Effector memory CD4-positive, alpha-beta T cell (primary cell): ENCODE measurements around the gene PDHB.

Source experiments
- DNase-seq, 3 donors: peaks; one replicate each; pipeline ENCODE4 v3.0.0-alpha.2; 2020
- H3K27ac ChIP-seq: 2 replicates; pipeline ENCODE4 v1.7.0; 2013; ENCODE audit warnings: mild to moderate bottlenecking, low read length, moderate library complexity; ENCODE audit not compliant: insufficient read depth, poor library complexity, severe bottlenecking
- H3K27me3 ChIP-seq: replicated peaks from 2 replicates; pipeline ENCODE4 v1.7.0; 2013; ENCODE audit warnings: mild to moderate bottlenecking, low read length; ENCODE audit not compliant: insufficient read depth, control insufficient read depth, poor library complexity, severe bottlenecking
- H3K36me3 ChIP-seq: 2 replicates; pipeline ENCODE4 v1.7.0; 2013; ENCODE audit warnings: mild to moderate bottlenecking, low read length, moderate library complexity; ENCODE audit not compliant: control insufficient read depth, insufficient read depth
- H3K4me1 ChIP-seq: 2 replicates; pipeline ENCODE4 v1.7.0; 2013; ENCODE audit warnings: low read length, mild to moderate bottlenecking; ENCODE audit not compliant: control insufficient read depth, insufficient read depth, poor library complexity, severe bottlenecking
- H3K4me3 ChIP-seq: 2 replicates; pipeline ENCODE4 v1.7.0; 2013; ENCODE audit warnings: low read length, low read depth, mild to moderate bottlenecking; ENCODE audit not compliant: insufficient read depth, poor library complexity, severe bottlenecking
- H3K9me3 ChIP-seq: 2 replicates; pipeline ENCODE4 v1.7.0; 2013; ENCODE audit warnings: mild to moderate bottlenecking, low read length, moderate library complexity; ENCODE audit not compliant: control insufficient read depth

The PDHB gene

GRCh38 chr3:58404396-58404795 lies 29.2 kb downstream of the PDHB start:
- Histone ChIP-seq H3K36me3 (peaks cover 13% of the 10 kb centered on the region), H3K27ac (no peak overlapping the region), H3K4me3 (no peak overlapping the region), H3K4me1 (no peaks in the 10 kb centered on the region), H3K27me3 (no peaks in the 10 kb centered on the region), H3K9me3 (no peaks in the 10 kb centered on the region)
- DNase-seq, result no peak

DNA sequence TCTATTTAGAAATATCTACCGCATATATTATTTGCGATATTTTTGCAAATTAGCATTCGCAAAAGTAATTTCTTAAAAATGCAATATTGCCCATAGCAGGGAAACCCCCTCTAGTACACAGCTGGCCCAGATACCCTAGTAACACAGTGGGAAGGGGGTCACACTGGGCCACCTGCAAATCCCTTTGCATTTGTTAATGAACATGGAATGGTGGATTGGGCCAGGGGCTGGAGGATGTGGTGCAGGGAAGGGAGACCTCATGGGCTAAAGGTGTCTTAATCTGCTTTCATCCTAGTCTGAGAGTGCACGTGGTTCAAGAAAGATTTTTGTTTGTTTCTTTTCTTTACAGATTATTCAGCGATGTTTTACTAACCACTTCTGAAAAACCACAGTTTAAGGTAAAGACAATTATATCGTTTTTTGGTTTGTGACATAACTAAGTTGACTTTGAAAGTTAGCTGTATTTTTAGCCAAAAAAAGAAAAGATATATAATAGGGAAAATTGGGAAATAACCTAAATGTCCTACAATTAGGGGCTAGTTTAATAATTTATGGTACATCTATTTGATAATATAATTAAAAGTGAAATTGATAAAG lies 30.0 kb downstream of the PDHB start:
- Histone ChIP-seq H3K4me3 (no peak overlapping the region), H3K27me3 (no peaks in the 10 kb centered on the region), H3K4me1 (no peaks in the 10 kb centered on the region), H3K36me3 (peaks cover 11% of the 10 kb centered on the region), H3K9me3 (no peaks in the 10 kb centered on the region), H3K27ac (no peak overlapping the region)
- DNase-seq, result no peak

DNA sequence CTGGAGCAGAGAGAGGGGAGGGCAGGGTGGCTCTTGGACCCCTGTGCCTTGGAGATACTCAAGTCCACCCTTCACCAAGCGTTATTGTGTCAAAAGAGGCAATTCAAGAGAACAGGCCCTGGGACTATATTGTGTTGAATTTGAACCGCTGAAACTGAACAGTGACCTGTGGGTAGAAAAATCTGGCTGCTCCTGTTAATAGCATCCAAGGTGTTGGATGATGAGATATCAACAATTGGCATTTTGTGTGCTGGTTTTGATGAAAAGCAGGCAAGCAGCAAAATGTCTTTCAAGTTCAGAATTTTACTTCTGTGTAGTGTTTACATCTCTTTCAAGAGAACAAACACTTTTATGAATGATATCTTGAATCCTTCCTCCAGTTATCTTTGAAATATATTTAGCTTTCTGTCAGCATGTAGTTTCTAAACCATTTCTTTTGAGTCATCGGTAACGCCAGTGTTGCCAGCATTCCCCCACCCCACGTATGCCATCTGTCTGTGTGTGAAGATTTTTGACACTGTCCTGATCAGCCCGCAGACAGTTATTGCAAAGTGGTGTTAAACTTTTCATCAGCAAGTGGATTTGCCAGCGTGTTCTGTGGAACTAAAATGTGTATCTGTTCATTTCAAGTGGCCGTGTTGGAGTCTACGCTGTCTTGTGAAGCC lies 34.8 kb downstream of the PDHB start:
- H3K4me3 ChIP-seq, result no peak overlapping the region
- H3K36me3 ChIP-seq, result peaks cover 26% of the 10 kb centered on the region
- H3K27me3 ChIP-seq, result no peaks in the 10 kb centered on the region
- no peak for DNase-seq
- no peak overlapping the region for H3K27ac ChIP-seq
- H3K9me3 ChIP-seq, result no peaks in the 10 kb centered on the region
- no peaks in the 10 kb centered on the region for H3K4me1 ChIP-seq

DNA sequence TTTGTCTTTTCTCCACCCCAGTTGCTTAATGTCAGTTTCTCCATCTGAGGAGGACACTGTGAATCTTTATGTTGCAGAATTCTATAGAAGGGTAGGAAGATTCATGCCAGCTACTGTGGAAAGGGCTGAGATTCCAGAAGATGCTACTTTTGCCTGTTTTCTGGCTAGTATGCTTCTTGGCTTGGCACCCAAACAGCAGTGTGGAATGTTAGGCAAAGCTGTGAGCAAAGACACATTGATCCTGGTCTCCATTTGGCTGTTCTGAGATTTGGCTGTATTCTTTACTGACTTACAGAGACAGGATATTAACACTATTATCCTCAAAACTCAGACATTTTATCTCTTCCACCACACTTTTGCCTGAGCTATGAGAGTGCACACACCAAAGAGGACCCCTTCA lies 39.3 kb downstream of the PDHB start:
- Histone ChIP-seq H3K36me3 (peaks cover 19% of the 10 kb centered on the region), H3K27ac (no peak overlapping the region), H3K4me3 (no peak overlapping the region), H3K27me3 (no peaks in the 10 kb centered on the region), H3K4me1 (no peaks in the 10 kb centered on the region), H3K9me3 (no peaks in the 10 kb centered on the region)
- no peak for DNase-seq

- H3K27ac ChIP-seq, result no peak overlapping the region
- no peaks in the 10 kb centered on the region for H3K4me1 ChIP-seq
- H3K27me3 ChIP-seq, result no peaks in the 10 kb centered on the region
- H3K9me3 ChIP-seq, result no peaks in the 10 kb centered on the region
- H3K4me3 ChIP-seq, result no peak overlapping the region
- H3K36me3 ChIP-seq, result peaks cover 9% of the 10 kb centered on the region
- DNase-seq, result no peak
Observed at GRCh38 chr3:58392181-58392580, 41.5 kb downstream of the PDHB start.

- Histone ChIP-seq H3K27ac (no peak overlapping the region), H3K36me3 (peaks cover under 1% of the 10 kb centered on the region), H3K4me3 (no peak overlapping the region), H3K27me3 (no peaks in the 10 kb centered on the region), H3K9me3 (no peaks in the 10 kb centered on the region), H3K4me1 (no peaks in the 10 kb centered on the region)
- DNase-seq, result no peak
Observed at GRCh38 chr3:58391156-58391865, 42.3 kb downstream of the PDHB start.

GRCh38 chr3:58388550-58389091 lies 45.0 kb downstream of the PDHB start:
- Histone ChIP-seq H3K4me1 (no peaks in the 10 kb centered on the region), H3K9me3 (no peaks in the 10 kb centered on the region), H3K27me3 (no peaks in the 10 kb centered on the region), H3K4me3 (no peak overlapping the region), H3K36me3 (no peaks in the 10 kb centered on the region), H3K27ac (no peak overlapping the region)
- no peak for DNase-seq

DNA sequence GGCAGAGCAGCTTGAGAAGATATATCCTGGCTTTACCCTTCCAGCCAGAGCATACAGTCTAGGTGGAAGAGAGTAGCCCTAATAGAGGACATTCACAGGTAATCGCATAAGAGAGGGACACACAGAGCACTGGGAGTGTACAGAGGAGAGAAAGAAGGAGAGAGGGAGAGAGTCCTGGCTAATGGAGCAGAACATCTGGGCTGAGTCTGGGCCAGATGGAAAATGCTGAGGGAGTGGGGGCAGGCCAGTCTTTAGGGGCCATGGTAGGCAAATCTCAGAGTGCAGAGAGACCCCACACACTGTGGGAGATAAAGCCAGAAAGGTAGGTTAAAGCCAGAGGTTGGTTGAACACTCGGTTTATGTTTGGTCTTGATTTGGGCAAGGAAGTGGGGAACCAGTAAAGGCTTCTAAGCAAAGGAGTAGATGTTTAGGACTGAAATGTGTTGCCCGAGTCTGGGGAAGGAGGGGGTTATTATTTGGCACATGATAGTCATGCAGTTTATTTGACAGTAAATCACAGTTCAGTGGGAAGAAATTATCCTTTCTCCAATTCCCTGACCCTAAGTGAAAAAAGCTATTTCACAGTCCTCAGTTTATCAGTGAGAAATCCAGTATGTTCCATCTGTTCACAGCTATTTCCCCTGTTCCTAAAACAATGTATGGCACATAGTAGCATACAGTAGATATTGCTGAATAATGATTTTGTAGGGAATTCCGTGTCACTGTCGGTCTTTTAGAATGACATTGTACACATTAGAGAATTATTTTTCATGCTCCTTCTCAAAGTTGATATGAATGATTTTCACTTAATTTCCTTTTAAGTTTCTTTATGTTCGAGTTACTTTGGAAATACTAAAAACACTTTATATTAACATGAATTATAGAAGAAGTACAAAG lies 45.7 kb downstream of the PDHB start:
- no peaks in the 10 kb centered on the region for H3K9me3 ChIP-seq
- no peak overlapping the region for H3K4me3 ChIP-seq
- no peak for DNase-seq
- no peaks in the 10 kb centered on the region for H3K4me1 ChIP-seq
- H3K36me3 ChIP-seq, result no peaks in the 10 kb centered on the region
- H3K27me3 ChIP-seq, result no peaks in the 10 kb centered on the region
- no peak overlapping the region for H3K27ac ChIP-seq

DNA sequence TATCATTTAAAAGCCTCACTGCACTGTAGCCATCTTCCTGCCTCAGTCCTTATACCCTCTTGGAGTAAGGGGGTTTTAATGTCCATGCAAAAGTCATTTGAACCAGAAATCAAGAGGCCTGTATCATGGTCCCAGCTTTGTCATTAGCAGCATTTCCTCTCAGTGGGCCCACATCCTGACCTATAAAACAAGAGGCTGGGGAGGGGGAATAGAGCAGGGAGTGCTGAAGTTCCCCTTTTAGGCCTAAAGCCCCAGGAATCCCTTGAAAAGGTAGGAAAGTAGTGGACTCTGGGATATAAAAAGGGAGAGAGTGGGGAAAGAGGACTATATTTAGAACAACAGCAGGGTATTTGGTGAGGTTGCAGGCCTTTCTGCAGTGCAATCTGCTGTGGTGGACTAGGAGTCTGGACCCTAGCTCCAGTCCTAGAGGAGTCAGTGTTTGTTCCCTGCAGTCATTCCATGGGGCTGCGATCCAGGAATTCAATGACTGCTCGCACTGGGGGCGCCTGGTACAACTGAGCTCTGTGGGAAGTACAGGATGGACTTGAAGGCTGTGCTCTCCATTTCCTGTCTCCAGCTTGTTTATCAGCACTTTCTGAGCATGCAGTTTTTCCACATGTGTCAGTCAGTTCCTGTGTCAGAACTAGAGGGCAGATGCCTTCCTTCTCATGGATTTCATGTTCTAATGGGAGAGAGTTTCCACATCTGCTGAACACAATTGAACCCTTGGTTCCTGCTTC lies 46.8 kb downstream of the PDHB start:
- Histone ChIP-seq H3K27me3 (no peaks in the 10 kb centered on the region), H3K4me1 (no peaks in the 10 kb centered on the region), H3K36me3 (no peaks in the 10 kb centered on the region), H3K9me3 (no peaks in the 10 kb centered on the region), H3K27ac (no peak overlapping the region), H3K4me3 (no peak overlapping the region)
- DNase-seq, result no peak
